CD4-positive, alpha-beta T cell treated with Interleukin-21 for 1 hour (primary cell): ENCODE measurements around the gene SAYSD1.
A peak's percentile ranks its signal among the peaks of the same experiment; 100 is the strongest.
"Not testable (repeated sequence)": the region's sequence is repeated elsewhere in the genome, so short reads cannot be mapped to it uniquely, and the experiment has no call there.

ENCODE experiments used
- DNase-seq: peaks from one replicate; pipeline ENCODE4 v3.0.0-alpha.2; 2020

SAYSD1 gene, protein sequence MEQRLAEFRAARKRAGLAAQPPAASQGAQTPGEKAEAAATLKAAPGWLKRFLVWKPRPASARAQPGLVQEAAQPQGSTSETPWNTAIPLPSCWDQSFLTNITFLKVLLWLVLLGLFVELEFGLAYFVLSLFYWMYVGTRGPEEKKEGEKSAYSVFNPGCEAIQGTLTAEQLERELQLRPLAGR

GRCh38 chr6:39114704-39115599 is at the start of gene SAYSD1:
Gene SAYSD1 (minus strand): TSS chr6:39115186. CDS start chr6:39115089, 97 bp downstream.
- peak; percentile 93 for DNase-seq

DNA sequence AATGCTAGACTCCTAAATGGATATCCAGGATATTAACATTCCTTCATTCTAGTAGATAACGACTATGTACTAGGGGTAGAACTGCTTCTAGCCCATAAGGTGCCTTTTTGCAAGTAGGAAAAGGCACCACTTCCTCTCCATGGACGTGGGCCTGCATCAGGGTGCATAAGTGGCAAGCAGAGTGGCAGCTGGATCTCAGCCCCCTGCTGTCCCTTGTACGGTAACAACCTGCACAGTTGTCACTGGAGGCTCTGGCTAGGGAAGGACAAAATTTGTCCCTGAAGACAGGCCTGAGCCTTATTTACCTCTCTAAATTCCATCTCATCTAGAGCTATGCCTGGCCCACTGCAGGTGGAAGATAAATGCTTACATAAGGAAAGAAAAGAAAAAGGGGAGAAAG is 42.5 kb upstream of the SAYSD1 start:
- no peak for DNase-seq

DNA sequence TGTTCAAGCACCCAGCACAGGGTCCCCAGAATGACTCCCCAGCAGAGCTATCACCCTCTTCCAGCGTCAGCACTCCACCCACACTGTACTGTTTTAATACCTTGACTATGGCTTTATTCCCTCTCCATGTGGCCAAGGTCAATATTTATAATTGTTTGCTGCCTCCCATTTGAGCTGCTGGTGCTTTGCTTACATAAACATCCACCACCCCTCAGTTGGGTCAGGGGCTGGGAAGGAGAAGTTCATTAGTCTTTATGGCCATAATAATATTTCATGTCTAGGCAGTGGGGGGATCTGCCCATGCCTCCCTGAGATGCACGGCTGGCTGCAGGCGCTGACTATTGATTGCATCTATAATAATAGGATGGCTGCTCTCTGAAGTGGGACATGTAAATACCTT is 41.8 kb upstream of the SAYSD1 start:
- DNase-seq: no peak

- no peak for DNase-seq
Measured at GRCh38 chr6:39154705-39155104, 39.7 kb upstream of the SAYSD1 start.

- DNase-seq: no peak
Measured at GRCh38 chr6:39153766-39154397, 38.9 kb upstream of the SAYSD1 start.

DNA sequence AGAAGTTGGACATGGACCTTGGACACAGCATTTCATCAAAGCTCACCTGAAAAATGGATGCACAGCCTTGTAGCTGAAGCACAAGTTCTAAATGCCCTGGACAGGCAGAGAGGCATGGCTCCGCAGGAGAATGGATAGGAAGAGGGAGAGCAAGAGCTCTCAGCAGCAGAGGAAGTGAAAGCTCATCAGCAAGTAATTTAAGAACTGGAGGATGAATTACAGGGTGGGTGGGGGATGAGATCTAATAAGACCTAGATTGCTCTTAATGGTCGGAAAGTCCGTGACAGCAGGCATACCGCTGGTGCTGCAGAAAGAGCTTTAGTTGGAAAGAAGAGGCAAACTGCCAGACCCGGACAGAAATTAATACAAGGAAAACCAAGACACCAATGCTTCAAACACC is 37.3 kb upstream of the SAYSD1 start:
- DNase-seq: no peak

- no peak for DNase-seq
Measured at GRCh38 chr6:39151211-39151610, 36.2 kb upstream of the SAYSD1 start.

- no peak for DNase-seq
Measured at GRCh38 chr6:39144481-39145173, 29.6 kb upstream of the SAYSD1 start.

DNA sequence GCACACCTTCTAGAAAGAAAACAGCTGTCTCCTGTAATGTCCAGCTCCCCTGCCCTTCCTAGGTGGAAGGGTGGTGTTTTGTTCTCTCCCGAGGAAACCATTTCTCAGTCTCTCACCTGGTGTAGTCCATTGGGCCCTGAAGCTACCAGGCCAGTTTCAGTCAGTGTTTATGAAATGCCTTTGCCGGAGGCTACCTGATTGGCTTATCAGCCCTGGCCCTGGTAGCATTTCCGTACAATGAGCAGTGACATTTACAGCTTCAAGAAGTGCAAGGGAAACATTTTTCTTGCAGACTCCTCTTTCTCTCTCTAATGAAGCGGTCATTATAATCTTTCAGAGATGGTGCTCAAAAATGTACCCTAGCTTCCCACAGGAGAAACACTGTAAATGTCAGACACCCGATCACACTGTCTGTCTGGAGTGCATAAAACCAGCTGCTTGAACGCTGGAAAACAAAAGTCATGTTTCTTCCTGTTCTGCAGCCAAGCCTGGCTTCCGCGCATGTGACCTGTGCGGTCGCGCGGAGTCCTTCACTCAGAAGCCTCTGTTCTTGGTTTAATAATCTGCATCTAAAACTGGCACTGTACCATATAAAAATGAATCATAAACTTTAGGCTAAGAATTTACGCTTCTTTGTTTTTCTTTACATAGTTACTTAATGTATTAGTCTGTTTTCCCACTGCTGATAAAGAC is 28.4 kb upstream of the SAYSD1 start:
- DNase-seq: no peak

DNA sequence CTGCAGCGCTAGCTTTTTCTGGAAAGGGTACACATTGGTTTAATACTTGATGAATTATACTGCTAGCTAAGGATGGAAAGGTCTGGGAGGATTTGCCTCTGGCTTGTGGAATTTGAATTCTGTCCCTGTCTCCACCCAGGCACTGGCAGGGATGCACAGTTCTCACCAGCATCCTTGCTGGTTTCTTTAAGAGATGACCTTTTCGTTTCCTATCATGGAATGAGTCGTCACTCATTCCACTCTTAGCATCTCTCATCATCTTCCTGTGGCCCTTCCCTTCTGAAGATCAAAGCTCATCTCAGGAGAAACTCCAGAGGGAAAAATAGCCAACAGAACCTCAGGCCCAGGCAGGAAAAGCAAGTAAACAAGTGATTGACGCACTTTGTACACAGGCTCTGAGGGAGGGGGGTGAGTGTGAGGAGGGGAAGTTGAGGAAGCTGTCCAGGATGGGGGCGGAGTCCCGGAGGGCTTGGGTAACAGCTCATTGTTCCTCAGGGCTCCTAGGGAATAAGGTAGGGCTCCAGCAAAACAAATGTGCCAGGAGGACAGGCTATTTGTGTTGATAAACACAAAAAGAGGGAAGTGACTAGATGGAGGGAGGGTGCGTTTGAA is 25.7 kb upstream of the SAYSD1 start:
- DNase-seq: no peak

DNA sequence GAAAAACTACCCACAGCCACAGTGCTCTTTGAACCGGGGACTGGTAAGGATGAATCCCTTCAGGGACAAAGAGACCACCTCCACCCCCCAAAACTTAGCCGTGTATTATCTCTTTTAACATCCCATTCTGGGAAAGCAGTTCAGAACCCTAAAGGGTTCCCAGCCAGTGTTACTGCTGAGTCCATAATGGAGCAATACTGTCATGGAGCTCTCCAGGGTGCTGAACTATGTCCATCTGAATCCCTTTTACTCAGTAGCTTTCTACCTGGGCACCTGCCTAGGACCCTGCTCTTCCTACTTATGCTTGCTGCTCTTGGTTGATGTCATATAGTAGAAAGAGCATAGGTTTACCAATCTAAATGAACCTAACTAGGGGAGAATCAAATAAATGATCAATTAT is 22.3 kb upstream of the SAYSD1 start:
- no peak for DNase-seq

DNA sequence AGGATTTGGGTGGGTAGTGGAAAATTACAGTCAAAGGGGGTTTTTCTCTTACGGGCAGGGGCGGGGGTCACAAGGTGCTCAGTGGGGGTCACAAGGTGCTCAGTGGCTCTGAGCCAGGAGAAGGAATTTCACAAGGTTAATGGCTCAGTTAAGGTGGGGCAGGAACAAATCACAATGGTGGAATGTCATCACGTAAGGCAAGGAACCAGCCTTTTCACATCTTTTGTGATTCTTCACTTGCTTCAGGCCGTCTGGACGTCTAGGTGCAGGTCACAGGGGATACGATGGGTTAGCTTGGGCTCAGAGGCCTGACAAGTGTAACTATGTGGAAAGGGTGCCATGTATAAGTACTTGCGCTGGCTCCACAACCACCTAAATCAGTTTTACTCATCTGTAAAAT is 21.2 kb upstream of the SAYSD1 start:
- DNase-seq: not testable (repeated sequence)

- not testable (repeated sequence) for DNase-seq
Measured at GRCh38 chr6:39134761-39135160, 19.8 kb upstream of the SAYSD1 start.

- DNase-seq: no peak
Measured at GRCh38 chr6:39130691-39131090, 15.7 kb upstream of the SAYSD1 start.

DNA sequence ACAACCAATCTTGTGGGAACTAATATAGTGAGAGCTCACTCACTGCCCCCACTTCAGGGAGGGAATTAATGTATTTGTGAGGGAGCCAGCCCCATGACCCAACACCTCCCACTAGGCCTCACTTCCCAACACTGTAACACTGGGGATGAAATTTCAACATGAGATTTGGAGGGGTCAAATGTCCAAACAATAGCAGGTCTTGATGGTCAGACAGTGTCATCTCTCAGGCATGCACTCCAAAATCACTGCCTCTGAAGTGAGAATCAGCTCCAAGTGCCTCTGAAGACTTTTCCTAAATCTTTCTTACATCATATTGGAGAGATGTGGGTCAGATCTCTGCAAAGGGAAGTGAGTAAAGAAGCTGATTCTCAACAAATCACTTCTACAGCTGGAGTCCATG is 13.8 kb upstream of the SAYSD1 start:
- no peak for DNase-seq

DNA sequence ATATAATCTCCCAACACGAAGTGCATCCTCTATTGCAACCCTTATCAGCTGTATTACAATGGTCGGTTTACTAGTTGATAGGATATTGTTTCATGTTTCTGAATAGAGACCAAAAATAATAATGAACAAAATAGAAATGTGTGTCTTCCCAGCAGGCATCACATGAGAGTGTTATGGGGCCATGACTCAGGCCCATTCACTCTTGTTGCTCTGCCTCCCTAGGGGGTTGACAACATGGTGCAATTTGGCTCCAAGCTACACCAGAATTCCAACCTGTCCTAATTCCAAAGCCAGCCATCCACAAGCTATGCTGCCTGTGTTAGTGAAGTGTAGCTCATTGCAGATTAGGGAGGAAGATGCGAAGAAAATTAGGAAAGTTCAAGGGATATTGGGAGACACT is 13.1 kb upstream of the SAYSD1 start:
- no peak for DNase-seq

DNA sequence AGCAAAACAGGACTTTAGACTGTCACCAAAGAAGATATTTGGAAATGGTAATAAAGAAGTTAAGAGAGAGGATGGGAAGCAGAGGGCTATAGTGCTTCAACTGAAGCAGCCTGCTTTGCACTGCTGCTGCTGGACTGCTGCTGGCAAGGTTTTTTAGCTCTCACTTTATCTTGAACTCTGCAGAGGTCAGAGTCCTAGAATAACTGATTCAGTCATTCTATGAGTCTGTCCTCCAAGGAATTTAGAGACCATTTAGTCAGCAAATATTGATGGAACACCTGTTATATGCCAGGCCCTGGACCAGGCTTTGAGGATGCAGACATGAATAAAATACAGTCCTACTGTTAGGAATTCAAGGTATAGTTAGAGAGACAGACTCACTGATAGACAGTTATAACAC is 9.1 kb upstream of the SAYSD1 start:
- no peak for DNase-seq

- DNase-seq: no peak
Measured at GRCh38 chr6:39118921-39119320, 3.9 kb upstream of the SAYSD1 start.

DNA sequence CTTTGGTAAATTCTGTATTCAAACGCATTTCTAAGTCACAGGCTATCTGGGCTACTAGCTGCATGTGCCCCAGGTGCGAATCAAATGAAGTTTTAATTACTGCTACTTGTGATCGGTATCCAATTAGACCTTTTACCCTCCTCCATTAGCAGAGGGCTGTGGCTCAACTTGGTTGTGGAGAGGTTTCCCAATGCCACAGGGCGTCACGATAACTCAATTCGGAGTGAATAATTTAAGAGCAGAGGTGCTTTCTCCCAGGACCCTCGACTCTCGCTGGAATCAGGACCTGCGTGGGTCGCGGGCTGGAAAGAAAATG is 640 bp downstream of the SAYSD1 start:
- no peak for DNase-seq

GRCh38 chr6:39113788-39114187 is 1.2 kb downstream of the SAYSD1 start:
- DNase-seq: no peak

- no peak for DNase-seq
Measured at GRCh38 chr6:39111280-39111679, 3.7 kb downstream of the SAYSD1 start.

- no peak for DNase-seq
Measured at GRCh38 chr6:39108041-39108839, 6.7 kb downstream of the SAYSD1 start.
